Activated CD4-positive, alpha-beta T cell treated with anti-CD3 and anti-CD28 coated beads for 1 hour (primary cell): Measurements from ENCODE around the gene TENT4A.

Experiments
- DNase-seq: peaks from one replicate; pipeline ENCODE4 v3.0.0-alpha.2; 2020

The TENT4A gene

DNA sequence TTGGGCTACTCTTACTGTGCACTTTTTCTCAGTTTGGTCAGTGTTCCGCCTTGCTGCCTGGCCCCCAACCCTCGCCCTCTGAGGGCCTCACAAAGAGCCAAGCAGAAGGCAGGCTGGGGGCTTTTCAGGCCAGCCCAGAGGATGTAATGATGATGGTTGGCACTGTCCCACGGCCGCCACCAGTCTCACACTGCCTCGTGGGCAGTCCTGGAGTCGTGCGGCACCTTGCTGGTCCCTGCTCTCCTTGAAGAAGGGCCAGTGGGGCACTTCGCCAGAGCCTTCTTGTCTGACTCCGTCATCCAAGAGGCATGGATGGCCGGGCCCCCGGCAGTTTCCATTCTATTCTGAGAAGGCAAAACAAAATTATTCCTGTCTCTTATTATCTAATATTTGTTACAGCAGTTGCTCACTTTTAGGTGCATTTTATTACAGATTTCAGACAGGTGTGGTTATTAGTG, 21.0 kb downstream of the TENT4A start:
- no peak for DNase-seq

DNA sequence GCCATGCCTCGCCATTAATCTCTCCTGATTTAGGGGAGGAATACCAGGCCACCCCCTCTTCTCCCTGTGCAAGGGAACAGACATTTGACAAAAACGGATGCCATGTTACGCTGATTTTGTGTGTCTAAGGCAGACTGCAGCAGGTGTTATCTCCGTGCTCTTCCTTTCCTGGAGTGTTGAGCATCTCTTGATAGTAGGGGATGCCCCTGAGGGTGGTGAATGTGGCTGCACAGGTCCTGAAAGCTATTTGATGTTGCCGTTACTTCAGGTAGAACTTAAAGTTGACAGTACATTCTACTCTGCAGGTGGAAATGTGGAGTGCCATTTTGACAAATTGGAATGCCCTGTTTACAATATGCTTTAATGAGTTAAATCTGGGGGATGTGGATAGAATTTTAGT, 21.5 kb downstream of the TENT4A start:
- DNase-seq = no peak

DNA sequence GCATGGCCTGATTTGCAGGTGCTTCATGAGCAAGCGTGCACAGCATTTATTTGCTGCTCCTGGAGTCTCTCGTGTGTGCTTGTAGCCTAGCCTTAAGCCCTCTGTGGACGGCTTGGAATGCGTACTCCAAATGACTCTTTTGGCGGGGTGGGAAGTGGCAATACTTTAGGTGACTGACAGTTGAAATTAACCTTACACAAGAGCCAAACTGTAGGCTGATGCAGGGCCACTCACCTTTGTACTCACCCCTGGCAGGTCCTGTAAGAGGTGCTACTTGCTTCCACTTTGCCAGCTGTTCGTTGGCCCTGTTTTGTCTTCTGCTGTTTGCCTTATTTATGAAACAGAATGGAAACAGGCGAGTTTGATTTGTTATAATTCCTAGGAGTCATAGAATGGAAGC, 22.9 kb downstream of the TENT4A start:
- DNase-seq = no peak

DNA sequence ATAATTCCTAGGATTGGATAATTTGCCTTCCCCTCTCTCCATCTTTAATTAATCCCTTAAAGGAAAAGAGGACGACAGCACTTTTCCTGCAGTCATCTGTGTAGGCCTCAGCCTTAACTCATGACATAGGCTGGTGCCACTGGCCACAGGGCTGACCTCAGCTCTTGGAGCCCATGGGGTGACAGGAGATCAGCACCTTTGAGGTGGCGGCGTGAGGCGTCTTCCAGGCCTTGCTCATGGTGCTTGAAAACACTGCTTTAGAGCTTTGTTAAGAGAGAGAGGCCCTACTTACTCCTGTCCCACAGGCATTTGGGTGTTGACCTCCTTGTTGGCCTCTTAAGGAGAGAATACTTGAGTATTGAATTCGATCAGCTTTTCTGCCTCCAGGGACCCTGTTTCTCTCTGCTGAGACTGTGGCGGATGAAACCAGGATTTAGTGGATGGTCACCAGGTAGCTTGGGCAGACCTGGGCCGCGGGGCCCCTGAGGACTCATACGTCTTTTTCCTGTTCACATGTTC, 23.4 kb downstream of the TENT4A start:
- DNase-seq = no peak

DNA sequence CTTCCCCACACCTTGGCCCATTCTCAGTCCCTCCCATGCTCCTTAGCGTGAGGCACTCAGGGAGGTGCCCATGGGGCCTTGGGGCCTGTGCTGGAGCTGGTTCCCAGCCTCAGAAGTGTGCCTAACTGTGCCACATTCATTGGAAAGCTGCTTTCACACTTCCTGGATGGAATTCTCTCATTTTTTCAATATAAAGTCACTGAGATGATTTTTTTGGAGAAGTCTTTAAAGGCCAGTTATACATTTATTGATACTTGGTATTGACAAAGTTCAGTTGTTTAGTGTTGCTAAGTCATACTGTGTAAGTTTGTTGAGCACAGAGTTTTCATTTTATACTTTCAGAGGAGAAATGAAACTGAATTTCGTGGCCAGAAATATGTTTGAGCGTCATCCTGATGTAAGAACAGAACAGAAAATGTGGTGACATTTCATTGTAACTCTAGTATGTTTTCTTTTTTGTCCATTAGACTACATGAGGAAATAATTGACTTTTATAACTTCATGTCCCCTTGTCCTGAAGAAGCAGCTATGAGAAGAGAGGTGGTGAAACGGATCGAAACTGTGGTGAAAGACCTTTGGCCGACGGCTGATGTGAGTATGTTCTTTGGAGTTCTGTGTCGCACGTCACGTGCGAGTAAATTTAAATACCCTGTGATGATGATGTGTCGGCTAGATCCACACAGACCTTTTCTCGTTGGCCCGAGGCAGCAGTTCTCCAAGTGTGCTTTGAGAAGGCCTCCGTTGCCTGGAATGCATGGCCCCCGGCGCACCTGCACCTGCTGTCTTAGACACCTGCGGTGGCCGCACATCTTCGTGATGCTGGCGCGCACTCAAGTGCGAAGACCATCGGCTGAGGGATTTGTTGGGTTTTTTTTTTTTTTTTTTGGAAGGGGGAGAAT, 24.1 kb downstream of the TENT4A start:
- DNase-seq = no peak

DNA sequence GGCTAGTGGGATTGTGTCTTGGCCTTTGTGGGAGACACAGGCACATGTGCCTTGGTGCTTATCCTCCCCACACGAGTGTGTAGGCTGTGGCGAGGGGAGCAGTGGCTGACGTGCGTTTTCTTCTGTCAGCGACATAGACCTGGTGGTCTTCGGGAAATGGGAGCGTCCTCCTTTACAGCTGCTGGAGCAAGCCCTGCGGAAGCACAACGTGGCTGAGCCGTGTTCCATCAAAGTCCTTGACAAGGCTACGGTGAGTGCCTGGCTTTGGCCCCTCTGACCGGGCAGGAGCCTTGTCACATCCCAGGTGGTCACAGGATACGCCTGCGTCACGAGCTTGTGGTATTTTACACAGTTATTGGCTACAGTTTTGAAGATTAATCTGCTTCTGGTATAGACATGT, 26.4 kb downstream of the TENT4A start:
- DNase-seq = no peak

DNA sequence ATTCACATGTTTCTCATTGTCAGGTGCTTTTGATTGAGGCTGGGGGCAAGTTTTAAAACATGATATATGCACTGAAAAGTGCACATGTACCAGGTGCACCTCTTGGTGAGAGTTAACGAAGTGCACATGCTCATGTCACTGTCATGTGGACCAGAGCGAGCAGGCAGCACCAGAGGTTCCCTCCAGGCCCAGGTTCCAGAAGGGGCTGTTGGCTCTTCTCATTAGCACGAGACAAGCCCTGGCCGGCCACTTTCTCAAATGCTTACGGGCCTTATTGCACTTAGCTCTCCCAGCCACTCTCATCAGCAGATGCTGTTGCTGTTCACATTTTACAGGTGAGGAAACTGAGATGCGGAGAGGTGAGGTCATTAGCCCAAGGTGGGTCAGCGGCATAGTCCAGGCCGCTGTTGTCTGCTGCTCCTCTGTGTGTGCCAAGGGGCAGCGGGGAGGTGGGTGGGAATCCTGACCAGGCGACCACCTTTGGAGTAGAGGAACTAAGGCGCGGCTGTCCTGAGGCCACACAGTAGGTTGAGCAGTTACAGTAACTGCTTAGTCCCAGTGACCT, 27.4 kb downstream of the TENT4A start:
- no peak for DNase-seq

DNA sequence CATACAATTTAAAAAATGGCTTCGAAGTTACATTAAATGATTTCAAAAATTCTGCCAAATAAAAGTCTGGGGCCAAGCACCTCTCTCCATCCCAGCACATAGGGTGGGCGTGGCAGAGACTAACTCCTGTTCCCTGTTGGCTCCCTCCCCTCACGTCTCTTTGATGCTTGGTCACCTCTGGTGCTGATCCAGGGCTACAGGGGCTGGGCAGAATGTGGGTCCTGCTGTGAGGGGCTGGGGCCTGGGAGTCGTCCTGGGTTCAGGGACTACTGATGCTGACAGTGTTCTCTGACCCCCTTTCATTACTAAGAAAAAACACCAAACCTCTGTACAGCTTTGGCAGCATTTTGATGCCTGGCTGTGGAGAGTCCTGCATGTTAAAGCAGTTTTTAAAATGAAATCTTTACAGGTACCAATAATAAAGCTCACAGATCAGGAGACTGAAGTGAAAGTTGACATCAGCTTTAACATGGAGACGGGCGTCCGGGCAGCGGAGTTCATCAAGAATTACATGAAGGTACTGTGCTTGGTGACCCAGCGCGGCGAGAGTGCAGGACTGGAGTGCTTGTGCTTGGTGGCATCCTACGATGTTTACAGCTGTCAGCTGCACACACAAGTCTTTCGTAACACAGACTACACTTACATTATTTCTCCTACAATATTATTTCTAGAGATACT, 29.0 kb downstream of the TENT4A start:
- no peak for DNase-seq

DNA sequence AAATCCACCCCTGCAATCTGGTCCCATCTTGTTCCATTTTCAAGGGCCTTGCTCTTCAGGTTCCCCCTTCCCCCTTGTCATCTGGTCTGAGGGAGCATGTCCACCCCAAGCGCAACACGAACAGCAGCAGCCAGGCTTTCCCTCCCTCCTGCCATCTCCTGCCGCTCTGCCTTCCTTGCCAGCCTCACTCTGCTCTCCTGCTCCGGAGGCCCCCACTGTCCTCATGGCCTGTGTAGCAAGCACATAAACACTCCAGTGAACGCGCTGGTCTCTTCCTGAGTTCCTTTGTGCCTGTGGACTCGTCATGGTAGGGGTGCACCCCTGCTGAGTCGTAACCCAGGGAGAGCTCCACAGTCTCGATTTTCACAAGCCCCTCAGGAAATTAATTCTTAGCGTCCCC, 29.9 kb downstream of the TENT4A start:
- no peak for DNase-seq

DNA sequence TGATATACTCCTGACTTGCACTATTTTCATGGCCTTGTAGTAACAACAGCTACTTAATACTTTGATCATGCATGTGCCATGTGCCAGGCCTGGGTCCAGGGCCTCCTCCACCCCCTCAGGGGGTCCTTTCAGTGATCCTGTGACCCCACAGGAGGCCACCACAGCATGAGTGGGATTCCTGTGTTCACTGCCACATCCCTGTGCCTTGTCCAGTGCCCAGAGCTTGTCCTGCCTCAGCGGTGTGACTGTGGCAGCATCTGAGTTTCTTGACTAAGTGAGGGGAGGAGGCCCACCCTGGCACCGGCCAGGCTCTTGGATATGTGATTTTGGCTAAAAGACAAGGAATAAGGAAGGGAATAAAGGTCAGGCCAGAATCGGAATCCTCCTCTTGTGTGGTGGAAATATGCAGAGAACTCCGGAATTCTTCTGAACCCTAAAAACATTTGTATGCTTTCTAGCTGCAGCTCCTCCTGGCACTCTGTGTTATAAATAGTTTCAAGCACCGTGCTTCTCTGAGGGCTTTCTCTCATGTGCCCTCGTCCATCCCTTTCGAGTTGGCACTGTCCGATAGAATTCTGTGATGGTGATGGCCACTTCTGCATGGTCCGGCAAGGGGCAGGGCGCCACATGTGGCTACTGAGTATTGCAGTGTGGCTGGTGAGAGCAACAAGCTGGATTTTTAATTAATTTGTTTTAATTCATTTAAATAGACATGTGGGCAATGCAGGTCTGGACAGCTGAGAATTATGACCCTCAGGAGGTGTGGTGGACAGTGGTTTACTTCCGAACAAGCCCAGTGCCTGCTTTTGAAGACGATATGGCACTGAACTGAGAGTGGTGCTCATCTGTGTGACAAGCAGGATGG, 31.8 kb downstream of the TENT4A start:
- no peak for DNase-seq

DNA sequence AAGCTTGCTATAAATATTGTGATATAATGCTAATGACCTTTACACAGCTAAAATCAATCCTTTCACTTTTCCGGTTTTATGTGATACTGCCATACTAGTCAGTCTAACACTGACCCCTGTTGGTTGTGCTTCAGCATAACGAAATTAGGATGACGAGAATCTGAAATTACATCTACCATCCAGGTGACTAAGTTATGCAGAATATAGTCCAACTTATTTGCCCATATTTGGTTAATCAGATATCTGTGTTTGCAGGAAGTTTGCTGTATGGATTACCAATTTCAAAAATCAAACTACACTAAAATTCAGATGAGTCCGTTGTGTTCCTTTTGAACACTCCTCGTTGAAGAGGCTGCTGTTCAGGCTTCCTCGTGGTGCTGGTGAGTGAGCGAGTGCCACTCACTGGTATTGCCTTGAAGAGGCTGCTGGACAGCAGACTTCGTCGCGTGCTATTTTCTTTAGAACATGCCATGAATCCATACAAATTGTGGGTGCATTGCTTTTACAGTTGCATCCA, 32.5 kb downstream of the TENT4A start:
- no peak for DNase-seq

DNA sequence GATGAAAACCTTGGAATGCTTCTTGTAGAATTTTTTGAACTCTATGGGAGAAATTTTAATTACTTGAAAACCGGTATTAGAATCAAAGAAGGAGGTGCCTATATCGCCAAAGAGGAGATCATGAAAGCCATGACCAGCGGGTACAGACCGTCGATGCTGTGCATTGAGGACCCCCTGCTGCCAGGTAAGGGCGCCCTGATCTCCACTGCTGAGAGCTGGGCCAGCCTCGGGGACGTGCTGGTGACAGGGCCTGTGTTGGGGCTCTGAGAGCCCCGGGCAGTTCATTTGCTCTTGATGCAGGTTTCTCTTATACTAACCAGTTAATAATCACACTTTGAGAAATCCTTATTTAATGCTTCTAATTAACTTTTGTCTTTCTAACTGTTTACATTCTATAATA, 33.0 kb downstream of the TENT4A start:
- no peak for DNase-seq

DNA sequence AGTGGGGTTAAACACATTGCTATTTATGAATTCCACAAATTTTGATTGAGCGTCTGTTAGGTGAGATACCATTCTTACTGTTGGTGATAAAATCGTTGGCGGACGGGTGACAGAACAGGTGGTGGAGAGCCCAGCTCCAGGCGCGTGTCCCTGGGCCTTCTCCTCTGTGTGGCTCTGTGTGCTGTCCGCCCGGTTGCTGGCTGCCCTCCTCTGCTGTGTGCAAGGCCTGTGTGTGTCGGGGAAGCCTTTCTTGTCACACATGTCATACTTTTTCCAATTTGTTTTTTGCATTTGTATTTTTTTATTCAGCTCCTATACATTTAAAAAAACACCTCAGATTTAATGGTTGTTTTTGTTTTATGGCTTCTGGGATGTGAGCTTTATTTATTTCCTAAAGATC, 33.9 kb downstream of the TENT4A start:
- DNase-seq = no peak

DNA sequence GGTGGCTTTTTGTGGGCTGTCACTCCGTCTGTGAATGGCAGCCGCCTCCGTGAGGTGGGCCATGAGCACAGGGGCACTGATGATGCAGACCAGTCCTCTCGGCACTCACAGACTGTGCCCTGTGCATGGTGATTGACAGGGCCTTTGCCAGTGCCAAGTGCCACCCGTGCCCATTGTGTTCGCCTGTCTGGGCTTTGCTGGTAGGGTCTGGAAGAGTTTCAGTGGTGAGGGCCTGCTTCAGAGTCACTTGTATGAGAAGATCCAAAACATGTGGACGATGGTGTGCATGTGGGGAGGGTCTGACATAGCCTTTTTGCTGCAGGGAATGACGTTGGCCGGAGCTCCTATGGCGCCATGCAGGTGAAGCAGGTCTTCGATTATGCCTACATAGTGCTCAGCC, 34.9 kb downstream of the TENT4A start:
- DNase-seq = no peak

DNA sequence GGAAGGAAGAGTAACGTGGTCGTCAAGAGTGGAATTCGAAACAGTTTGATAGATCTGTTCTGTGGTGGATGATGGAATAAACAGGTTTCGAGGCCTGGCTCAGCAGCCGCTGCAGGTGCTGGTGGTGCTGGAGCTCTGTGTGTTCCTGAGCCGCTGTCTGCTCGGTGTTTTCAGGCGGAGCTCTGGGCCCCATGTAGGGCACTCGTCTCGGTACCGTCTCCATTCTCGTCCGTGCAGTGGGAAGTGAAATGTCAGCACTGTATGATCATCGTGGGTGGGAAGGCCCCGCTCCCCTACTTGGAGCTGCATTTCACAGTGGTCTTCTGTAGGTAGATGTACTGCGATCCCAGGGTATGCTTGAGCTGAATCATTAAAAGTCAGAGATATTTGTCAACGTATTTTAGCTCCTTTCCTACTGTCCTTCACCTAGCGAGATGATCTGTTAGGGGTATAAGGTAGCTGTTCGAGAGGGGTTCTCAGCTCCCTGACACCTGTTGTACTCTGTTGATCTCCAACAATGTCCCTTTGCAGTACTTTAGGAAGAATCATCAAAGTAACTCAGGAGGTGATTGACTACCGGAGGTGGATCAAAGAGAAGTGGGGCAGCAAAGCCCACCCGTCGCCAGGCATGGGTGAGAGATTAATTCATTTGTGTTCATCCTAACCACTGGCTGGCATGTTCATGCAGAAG, 35.9 kb downstream of the TENT4A start:
- DNase-seq = no peak

DNA sequence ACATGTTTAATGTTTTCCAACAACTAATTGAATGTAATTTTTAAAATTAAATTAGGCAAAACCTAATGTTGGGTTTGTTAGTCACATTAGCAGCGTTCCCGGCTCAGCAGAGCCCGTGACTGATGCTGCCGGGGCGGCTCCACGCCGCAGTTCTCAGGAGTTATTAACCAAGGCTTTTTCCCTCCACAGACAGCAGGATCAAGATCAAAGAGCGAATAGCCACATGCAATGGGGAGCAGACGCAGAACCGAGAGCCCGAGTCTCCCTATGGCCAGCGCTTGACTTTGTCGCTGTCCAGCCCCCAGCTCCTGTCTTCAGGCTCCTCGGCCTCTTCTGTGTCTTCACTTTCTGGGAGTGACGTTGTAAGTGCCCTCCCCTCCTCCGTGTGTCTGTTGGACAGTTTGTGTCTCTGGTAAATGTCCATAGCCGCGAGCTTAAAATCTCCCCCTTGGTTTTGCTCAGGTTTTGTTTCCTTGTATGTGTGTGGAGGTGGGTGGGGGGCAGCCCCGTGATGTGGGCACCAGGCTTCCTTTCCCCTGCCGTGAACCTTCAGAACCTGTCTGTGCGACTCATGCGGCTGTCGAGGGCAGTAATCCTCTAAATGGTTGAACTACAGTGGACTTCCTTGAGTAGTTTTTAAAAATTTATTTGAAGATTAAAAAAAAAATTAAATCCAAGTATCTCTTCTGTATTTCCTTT, 37.1 kb downstream of the TENT4A start:
- no peak for DNase-seq

DNA sequence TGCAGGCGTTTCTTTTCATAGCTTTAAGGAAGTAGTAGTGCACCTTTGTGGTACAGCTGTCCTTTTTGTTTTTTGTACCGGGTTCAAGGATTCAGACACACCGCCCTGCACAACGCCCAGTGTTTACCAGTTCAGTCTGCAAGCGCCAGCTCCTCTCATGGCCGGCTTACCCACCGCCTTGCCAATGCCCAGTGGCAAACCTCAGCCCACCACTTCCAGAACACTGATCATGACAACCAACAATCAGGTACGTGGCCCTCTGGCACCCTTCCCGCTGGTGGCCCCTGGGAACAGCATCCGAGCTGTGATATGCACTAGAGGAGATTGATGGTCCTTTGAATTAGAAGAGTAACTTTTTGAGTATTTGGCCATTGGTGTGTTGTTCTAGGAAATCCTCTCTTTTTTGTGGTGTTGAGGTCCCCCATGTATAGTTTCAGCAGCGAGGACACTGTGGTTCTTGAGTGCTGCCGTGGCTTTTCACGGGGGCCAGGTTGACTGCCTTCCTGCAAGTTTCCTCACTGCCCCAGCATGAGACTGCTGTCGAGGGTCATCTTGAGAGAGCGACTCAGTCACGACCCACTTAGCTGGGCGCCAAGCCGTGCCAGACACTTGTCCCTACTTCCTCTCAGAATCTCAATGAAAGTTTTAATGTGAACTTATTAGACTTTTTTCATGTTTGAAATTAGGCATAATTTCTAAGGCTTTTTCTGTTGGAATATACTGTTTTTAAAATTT, 37.9 kb downstream of the TENT4A start:
- no peak for DNase-seq

DNA sequence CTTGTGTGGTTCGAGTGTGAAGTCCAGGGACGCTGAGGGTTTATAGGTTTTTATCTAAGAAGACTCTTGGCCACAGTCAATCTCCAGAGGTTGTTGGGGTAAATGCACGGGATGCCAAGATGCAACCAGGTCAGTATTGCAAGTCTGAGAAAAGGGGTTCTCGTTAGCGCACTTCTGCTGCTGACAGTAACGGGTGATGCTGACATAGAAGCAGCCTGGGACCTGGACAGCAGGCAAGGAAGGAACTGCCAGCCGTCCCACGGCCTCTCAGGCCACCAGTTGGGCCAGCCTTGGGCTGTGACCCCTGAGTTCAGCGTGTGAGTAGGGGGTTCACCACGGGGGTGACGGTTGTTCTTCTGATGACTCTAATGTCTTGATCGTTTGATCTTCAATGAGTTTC, 39.0 kb downstream of the TENT4A start:
- DNase-seq = no peak

DNA sequence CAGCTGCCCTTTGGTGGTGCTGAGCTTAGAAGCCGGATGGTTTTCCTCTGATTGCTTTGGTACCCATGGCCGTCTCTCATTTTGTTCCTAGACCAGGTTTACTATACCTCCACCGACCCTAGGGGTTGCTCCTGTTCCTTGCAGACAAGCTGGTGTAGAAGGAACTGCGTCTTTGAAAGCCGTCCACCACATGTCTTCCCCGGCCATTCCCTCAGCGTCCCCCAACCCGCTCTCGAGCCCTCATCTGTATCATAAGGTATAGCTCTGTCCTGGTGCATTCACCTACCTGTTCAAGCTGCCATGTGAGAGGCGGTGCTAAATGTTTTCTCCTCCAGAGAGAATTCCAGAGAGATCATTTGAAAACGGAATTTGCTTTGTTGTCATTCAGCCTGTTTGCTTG, 39.5 kb downstream of the TENT4A start:
- DNase-seq = no peak

DNA sequence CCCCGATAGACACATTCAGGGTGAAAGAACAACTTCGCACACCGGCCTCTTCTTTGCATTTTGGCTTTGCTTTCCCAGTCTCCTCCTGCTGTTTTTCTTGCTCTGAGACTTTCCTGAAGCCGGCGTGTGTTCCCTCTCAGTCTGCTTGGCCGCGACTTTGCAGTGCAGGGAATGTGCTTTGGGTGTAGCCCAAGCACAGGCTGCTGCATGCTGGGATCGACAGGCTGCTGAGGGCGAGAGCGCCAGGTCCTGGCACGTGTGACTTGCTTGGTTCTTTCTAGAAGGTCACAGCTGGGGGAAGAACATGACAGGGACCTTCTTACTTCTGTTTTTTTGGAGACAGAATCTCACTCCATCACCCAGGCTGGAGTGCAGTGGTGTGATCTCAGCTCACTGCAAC, 40.6 kb downstream of the TENT4A start:
- DNase-seq = no peak

DNA sequence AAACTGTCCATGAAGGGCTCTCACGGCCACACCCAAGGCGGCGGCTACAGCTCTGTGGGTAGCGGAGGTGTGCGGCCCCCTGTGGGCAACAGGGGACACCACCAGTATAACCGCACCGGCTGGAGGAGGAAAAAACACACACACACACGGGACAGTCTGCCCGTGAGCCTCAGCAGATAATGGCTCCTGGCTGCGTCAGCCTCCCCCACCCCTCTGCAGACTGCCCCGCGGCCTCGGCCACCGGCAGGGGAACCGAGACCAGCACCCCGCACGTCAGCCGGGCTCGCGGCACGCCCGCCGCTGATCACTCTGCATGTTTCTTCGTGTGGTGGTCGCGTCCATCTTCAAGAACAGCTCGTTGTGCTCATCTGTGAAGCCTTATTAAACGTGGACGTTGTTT, 41.5 kb downstream of the TENT4A start:
- no peak for DNase-seq
